NCI-H1092 (cell line): ENCODE measurements around the gene ATP10A.
"Not testable (repeated sequence)": the region's sequence is repeated elsewhere in the genome, so short reads cannot be mapped to it uniquely, and the experiment has no call there.

ENCODE experiments used
- DNase-seq: peaks from one replicate; lab custom pipeline; 2025; lab: John Stamatoyannopoulos, UW

Gene ATP10A

GRCh38 chr15:25658560-25658959, 204.6 kb downstream of the ATP10A start:
- DNase-seq, result no peak

- no peak for DNase-seq
These were observed 207.7 kb downstream of the ATP10A start for GRCh38 chr15:25655207-25655948.

GRCh38 chr15:25653371-25653770, 209.8 kb downstream of the ATP10A start:
- DNase-seq, result no peak

- no peak for DNase-seq
These were observed 210.4 kb downstream of the ATP10A start for GRCh38 chr15:25652704-25653103.

GRCh38 chr15:25649390-25649789, 213.7 kb downstream of the ATP10A start:
- no peak for DNase-seq

GRCh38 chr15:25643120-25643519, 220.0 kb downstream of the ATP10A start:
- DNase-seq, result no peak

- no peak for DNase-seq
These were observed 221.4 kb downstream of the ATP10A start for GRCh38 chr15:25641762-25642161.

GRCh38 chr15:25641361-25641760, 221.8 kb downstream of the ATP10A start:
- DNase-seq, result no peak

- DNase-seq, result not testable (repeated sequence)
These were observed 222.2 kb downstream of the ATP10A start for GRCh38 chr15:25640959-25641358.

- no peak for DNase-seq
These were observed 222.7 kb downstream of the ATP10A start for GRCh38 chr15:25640381-25640780.

- DNase-seq, result not testable (repeated sequence)
These were observed 226.6 kb downstream of the ATP10A start for GRCh38 chr15:25636486-25636885.

- no peak for DNase-seq
These were observed 227.9 kb downstream of the ATP10A start for GRCh38 chr15:25635191-25635590.

GRCh38 chr15:25633862-25634261, 229.3 kb downstream of the ATP10A start:
- DNase-seq, result no peak

- no peak for DNase-seq
These were observed 231.2 kb downstream of the ATP10A start for GRCh38 chr15:25631971-25632370.
